Measurements from ENCODE around the gene GRIFIN.

The GRIFIN gene

DNA sequence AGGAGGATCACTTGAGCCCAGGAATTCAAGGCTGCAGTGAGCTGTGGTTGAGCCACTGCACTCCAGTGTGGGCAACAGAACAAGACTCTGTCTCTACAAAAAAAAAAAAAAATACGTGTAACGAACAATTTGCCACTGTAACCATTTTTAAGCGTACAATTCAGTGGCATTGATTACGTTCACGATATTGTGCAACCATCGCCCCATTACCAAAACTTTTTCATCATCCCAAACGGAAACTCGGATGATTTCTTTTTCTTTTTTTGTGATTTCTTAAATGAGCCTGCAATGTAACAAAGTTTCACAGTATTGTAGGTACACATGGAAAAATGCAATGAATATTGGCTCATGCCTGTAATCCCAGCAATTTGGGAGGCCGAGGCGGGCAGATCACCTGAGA lies 9.5 kb downstream of the GRIFIN start:
- H3K27me3 ChIP-seq, result no peaks in the 10 kb centered on the region
- TF ChIP-seq, protein P1, sequence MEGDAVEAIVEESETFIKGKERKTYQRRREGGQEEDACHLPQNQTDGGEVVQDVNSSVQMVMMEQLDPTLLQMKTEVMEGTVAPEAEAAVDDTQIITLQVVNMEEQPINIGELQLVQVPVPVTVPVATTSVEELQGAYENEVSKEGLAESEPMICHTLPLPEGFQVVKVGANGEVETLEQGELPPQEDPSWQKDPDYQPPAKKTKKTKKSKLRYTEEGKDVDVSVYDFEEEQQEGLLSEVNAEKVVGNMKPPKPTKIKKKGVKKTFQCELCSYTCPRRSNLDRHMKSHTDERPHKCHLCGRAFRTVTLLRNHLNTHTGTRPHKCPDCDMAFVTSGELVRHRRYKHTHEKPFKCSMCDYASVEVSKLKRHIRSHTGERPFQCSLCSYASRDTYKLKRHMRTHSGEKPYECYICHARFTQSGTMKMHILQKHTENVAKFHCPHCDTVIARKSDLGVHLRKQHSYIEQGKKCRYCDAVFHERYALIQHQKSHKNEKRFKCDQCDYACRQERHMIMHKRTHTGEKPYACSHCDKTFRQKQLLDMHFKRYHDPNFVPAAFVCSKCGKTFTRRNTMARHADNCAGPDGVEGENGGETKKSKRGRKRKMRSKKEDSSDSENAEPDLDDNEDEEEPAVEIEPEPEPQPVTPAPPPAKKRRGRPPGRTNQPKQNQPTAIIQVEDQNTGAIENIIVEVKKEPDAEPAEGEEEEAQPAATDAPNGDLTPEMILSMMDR (IDR thresholded peaks at IDR 0.05; ENCODE audit: low read depth, low read length), result no peak
- DNase-seq, result no peak
- no peak overlapping the region for H3K4me3 ChIP-seq (ENCODE audit: low read depth, low read length)
- H3K4me1 ChIP-seq, result peaks cover 4% of the 10 kb centered on the region
- H3K9me3 ChIP-seq, result no peaks in the 10 kb centered on the region
- H3K36me3 ChIP-seq, result no peaks in the 10 kb centered on the region

DNA sequence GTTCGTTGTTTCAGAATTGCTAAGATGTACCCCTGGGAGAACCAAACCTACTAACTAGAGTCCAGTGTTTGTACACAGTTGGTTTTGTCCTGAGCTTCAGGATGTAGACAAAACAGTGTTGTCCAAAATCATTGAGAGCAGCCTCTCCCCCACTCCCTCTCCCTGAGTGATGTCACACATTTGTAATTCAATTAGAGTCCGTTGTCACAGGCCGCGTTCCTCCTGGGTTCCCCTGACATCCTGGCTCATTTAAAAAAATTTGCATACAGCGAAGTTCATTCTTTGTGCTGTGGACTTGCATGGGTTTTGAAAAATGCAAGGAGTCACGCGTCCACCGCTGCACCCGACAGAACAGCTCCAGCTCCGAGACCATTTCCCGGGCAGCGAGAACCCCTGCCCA lies 10.3 kb downstream of the GRIFIN start:
- Histone ChIP-seq H3K4me3 (ENCODE audit: low read depth, low read length) (no peak overlapping the region), H3K36me3 (no peaks in the 10 kb centered on the region), H3K4me1 (peaks cover 4% of the 10 kb centered on the region), H3K9me3 (no peaks in the 10 kb centered on the region), H3K27me3 (no peaks in the 10 kb centered on the region)
- no peak for DNase-seq
- TF ChIP-seq, protein P1 (IDR thresholded peaks at IDR 0.05; ENCODE audit: low read depth, low read length), result no peak

DNA sequence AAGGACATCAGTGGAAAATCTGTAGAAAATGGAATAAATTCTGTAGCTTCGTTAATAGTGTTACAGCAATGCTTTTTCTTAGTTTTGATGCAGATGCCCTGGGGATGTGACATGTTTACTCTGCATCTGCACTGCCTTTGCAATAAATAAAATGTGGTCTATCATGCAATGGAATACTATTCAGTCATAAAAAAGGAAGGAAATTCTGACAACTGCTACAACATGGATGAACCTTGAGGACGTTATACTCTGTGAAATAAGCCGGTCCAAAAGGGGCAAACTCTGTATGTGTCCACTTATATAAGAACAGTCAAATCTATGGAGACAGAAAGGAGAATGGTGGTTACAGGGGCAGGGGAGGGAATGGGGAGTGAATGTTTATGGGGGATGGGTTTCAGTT lies 13.5 kb downstream of the GRIFIN start:
- Histone ChIP-seq H3K9me3 (no peaks in the 10 kb centered on the region), H3K4me1 (peaks cover 4% of the 10 kb centered on the region), H3K27me3 (no peaks in the 10 kb centered on the region), H3K4me3 (ENCODE audit: low read depth, low read length) (no peak overlapping the region), H3K36me3 (no peaks in the 10 kb centered on the region)
- no peak for DNase-seq
- TF ChIP-seq, protein P1 (IDR thresholded peaks at IDR 0.05; ENCODE audit: low read depth, low read length), result no peak

DNA sequence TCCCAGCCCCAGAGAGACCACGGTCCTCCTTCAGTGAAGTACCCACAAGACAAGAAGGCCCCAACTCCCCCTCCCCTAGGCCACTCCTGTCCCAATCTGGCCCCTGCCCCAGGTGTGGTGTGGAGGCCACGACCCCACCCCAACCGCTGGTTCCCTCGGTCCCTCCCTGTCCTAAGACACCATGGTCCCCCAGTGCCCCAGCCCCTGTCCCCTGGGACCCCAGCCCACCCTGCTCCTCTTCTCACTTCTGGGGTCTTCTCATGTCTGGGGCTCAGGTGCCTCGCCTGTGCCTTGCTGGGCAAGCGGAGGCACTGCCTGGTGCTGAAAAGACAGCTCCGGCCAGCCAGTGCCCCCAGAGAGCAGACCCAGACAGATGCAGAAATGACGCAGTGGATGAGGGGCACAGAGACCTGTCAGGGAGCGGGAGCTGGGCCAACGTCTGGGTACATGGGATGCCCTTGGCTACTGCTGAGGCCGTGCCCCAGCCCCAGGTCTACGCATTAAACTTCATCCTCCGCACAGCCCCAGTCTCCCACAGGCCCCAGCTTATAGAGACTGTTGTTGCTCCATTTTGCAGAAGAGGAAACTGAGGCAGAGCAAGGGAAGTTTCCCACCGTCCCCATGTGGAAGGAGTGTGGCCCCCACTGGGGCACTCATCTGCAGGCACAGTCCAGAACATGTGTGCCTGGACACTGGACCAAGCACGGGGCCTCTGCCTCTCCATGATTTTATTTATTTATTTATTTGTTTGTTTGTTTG lies 14.8 kb downstream of the GRIFIN start:
- Histone ChIP-seq H3K36me3 (no peaks in the 10 kb centered on the region), H3K4me1 (peaks cover 4% of the 10 kb centered on the region), H3K9me3 (no peaks in the 10 kb centered on the region), H3K27me3 (no peaks in the 10 kb centered on the region), H3K4me3 (ENCODE audit: low read depth, low read length) (no peak overlapping the region)
- DNase-seq, result no peak
- TF ChIP-seq, protein P1 (IDR thresholded peaks at IDR 0.05; ENCODE audit: low read depth, low read length), result no peak

DNA sequence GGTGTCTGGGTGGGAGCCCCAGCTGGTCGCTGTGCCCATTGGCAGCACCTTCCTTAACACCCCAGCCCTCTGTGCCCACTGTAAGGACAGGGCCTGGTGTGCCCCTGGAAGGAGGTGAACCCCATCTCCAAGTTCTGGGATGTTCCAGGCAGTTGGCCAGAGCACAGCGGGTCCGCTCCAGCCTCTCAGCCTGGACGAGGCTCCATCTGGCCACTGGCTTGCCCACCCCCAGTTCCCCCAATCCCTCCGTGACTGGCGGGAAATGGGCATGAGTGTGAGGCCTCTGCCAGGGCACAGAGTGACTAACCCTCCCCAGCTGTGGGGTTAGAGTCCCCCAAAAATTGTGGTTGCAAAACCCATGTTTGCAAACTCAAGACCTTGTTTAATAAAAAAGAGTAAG lies 15.6 kb downstream of the GRIFIN start:
- H3K4me1 ChIP-seq, result peaks cover under 1% of the 10 kb centered on the region
- no peak for DNase-seq
- TF ChIP-seq, protein P1 (IDR thresholded peaks at IDR 0.05; ENCODE audit: low read depth, low read length), result no peak
- no peaks in the 10 kb centered on the region for H3K9me3 ChIP-seq
- H3K27me3 ChIP-seq, result no peaks in the 10 kb centered on the region
- H3K4me3 ChIP-seq (ENCODE audit: low read depth, low read length), result no peak overlapping the region
- no peaks in the 10 kb centered on the region for H3K36me3 ChIP-seq

DNA sequence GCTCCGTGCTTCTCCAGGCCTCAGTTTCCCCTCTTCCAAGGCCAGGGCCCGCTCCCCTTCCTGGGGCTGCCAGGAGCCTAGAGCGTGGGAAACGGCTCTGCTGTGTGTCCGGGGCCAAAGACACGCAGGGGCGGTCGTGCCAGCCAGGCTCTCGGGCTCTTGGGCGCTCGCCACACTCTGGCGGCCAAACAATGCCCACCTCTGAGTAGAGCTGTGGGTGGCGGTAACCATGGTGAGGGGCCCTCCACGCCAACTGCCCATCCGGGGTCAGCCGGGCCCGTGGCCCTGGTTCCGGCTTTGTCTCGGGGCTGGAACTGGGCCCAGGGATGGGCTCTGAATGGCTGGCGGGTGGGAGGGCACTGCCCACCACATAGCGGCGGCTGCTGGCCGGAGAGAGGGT lies 16.0 kb downstream of the GRIFIN start:
- no peak for DNase-seq
- no peaks in the 10 kb centered on the region for H3K9me3 ChIP-seq

More for the DNA sequence above, 16.0 kb downstream of the GRIFIN start:
- Histone ChIP-seq H3K4me1 (no peaks in the 10 kb centered on the region), H3K36me3 (no peaks in the 10 kb centered on the region), H3K4me3 (ENCODE audit: low read depth, low read length) (no peak overlapping the region), H3K27me3 (no peaks in the 10 kb centered on the region)
- TF ChIP-seq, protein P1 (IDR thresholded peaks at IDR 0.05; ENCODE audit: low read depth, low read length), result no peak

All from BE2C (cell line).